Left ventricle myocardium inferior (tissue), 1 donor: Measurements from ENCODE around the gene P4HA1. TPM values are rescaled to one million over a fixed set of nuclear protein-coding genes. Genes with fewer than 3 reads are reported as not detected.

Experiments used
- DNase-seq: peaks from one replicate; pipeline ENCODE4 v3.0.0-alpha.2; 2020
- H3K27ac ChIP-seq: fragments of 200-600 bp; replicated peaks from 2 replicates; pipeline ENCODE4 v1.8.0; 2021
- H3K27me3 ChIP-seq: fragments of 200-600 bp; 2 replicates; pipeline ENCODE4 v1.8.0; 2021; ENCODE audit warnings: low read depth
- H3K36me3 ChIP-seq: fragments of 200-600 bp; 2 replicates; pipeline ENCODE4 v1.8.0; 2021
- H3K4me1 ChIP-seq: fragments of 200-600 bp; 2 replicates; pipeline ENCODE4 v1.8.0; 2021
- H3K4me3 ChIP-seq: fragments of 200-600 bp; 2 replicates; pipeline ENCODE4 v1.8.0; 2021; ENCODE audit warnings: mild to moderate bottlenecking, moderate library complexity
- H3K9me3 ChIP-seq: fragments of 200-600 bp; replicated peaks from 2 replicates; pipeline ENCODE4 v1.8.0; 2021
- intact Hi-C: fragments of 100-400 bp; cut with micrococcal nuclease; formaldehyde crosslinking; loops from one replicate; pipeline ENCODE4 v1.11.0; 2022
- total RNA-seq: library from RNA; stranded (reverse); fragmentation: NEBNext Ultra II Directional; extraction: Animal tissue kit (Norgen Biotek cat#: 25700); gene quantifications from one replicate; pipeline ENCODE4 v1.2.1, GENCODE V29; 2021
- TF ChIP-seq, protein P1 (sequence below): fragments of 200-600 bp; IDR thresholded peaks from 2 replicates; pipeline ENCODE4 v1.8.0; 2021; ENCODE audit warnings: antibody characterized with exemption, mild to moderate bottlenecking, borderline replicate concordance
- donor health status: DM: no; HTN: yes; CAD: no; lungs with severe emphysema.

The P4HA1 gene
- total RNA-seq, 1 donor from 2014 or later: 97.1 TPM

DNA sequence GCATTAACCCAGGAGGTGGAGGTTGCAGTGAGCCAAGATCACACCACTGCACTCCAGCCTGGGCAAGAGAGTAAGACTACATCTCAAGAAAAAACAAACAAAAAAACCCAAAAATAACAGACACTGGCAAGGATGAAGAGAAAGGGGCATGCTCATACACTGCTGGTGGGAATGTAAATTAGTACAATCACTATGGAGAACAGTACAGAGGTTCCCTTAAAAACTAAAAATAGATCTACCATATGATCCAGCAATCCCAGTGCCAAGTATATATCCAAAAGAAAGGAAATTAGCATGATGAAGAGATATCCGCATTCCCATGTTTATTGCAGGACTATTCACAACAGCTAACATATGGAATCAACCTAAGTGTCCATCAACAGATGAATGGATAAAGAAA lies 75.6 kb downstream of the P4HA1 start:
- no peaks in the 10 kb centered on the region for H3K27me3 ChIP-seq

DNA sequence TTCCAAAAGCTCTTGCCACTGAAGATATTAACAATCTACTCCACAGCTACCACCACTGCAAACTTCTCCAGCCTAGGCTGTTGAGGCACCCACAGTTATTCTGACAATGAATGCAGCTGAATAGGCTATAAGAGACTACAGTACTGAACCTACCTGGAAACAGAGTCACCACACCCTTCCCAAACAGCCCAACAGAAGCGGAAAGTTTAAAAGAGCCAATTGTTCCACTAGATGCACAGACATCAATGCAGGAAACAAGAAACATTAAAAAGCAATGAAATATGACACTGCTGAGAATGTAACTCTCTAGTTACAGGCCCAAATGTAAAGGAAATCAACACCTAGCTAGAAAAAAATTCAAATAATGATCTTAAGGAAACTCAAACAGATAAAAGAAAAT lies 77.6 kb downstream of the P4HA1 start:
- Histone ChIP-seq H3K27ac (peak overlapping the region; percentile 59), H3K4me1 (peaks cover 50% of the 10 kb centered on the region), H3K27me3 (no peaks in the 10 kb centered on the region), H3K4me3 (no peak overlapping the region), H3K9me3 (peaks cover 2% of the 10 kb centered on the region), H3K36me3 (peaks cover 71% of the 10 kb centered on the region)
- TF ChIP-seq, protein P1, sequence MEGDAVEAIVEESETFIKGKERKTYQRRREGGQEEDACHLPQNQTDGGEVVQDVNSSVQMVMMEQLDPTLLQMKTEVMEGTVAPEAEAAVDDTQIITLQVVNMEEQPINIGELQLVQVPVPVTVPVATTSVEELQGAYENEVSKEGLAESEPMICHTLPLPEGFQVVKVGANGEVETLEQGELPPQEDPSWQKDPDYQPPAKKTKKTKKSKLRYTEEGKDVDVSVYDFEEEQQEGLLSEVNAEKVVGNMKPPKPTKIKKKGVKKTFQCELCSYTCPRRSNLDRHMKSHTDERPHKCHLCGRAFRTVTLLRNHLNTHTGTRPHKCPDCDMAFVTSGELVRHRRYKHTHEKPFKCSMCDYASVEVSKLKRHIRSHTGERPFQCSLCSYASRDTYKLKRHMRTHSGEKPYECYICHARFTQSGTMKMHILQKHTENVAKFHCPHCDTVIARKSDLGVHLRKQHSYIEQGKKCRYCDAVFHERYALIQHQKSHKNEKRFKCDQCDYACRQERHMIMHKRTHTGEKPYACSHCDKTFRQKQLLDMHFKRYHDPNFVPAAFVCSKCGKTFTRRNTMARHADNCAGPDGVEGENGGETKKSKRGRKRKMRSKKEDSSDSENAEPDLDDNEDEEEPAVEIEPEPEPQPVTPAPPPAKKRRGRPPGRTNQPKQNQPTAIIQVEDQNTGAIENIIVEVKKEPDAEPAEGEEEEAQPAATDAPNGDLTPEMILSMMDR: no peak
- intact Hi-C loops: no loop called here
- no peak for DNase-seq

More for the DNA sequence above, 75.6 kb downstream of the P4HA1 start:
- Histone ChIP-seq H3K4me1 (peaks cover 50% of the 10 kb centered on the region), H3K9me3 (peaks cover 2% of the 10 kb centered on the region), H3K36me3 (peaks cover 54% of the 10 kb centered on the region), H3K4me3 (no peak overlapping the region), H3K27ac (no peak overlapping the region)
- no peak for DNase-seq
- TF ChIP-seq, protein P1: no peak
- intact Hi-C loops: no loop called here

DNA sequence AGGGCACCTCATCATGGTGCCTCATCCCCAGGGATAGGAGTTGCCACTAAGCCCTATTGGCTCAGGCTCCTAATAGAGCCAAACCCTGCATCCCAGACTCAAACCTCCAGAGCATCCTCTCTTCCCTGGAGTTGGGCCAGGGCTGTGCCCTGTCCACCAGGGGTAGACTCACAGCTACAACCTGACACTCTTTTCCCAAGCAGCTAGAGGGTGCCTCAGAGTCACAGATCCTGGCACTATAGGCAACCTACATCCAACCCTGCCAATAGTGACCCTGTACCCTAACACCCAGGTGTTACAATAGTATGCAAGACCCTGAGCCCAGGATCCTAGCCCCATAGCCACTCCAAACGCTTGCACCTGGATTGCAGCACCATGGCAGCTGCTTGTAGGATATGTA lies 78.0 kb downstream of the P4HA1 start:
- Histone ChIP-seq H3K36me3 (peaks cover 72% of the 10 kb centered on the region), H3K4me1 (peaks cover 55% of the 10 kb centered on the region), H3K4me3 (no peak overlapping the region), H3K27me3 (no peaks in the 10 kb centered on the region), H3K9me3 (no peaks in the 10 kb centered on the region), H3K27ac (peak overlapping the region; percentile 59)
- intact Hi-C loops: no loop called here
- DNase-seq: no peak
- TF ChIP-seq, protein P1: no peak

DNA sequence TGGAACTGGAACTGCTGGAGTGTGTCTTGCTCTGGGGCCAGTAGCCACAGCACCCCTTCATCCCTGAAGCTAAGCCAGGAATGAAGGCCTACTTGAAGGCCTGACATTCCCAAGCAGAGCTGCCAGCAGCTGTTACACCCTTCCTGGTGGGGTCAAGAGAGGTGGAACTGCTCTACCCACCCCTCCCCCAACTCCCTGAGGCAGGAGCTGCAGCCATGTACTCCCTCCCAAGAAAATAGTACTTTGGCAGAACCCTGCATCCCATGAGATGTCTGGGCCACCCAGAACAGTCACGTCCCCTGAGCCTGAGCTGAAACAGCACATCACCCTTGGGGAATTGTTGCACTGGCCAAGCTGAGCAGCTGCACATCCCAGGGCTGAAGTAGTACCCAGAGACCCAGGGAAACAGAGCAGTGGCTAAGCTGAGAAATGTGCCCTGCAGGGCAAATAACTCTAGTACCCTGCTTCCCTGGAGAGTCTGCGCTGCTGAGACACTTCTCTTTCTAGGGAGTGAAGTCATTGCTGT lies 78.6 kb downstream of the P4HA1 start:
- DNase-seq: peak; percentile 37
- H3K4me3 ChIP-seq: no peak overlapping the region
- TF ChIP-seq, protein P1: no peak
- H3K27me3 ChIP-seq: no peaks in the 10 kb centered on the region
- H3K36me3 ChIP-seq: peaks cover 72% of the 10 kb centered on the region
- H3K9me3 ChIP-seq: no peaks in the 10 kb centered on the region
- H3K4me1 ChIP-seq: peaks cover 58% of the 10 kb centered on the region
- intact Hi-C loops: no loop called here
- H3K27ac ChIP-seq: peak overlapping the region; percentile 59

DNA sequence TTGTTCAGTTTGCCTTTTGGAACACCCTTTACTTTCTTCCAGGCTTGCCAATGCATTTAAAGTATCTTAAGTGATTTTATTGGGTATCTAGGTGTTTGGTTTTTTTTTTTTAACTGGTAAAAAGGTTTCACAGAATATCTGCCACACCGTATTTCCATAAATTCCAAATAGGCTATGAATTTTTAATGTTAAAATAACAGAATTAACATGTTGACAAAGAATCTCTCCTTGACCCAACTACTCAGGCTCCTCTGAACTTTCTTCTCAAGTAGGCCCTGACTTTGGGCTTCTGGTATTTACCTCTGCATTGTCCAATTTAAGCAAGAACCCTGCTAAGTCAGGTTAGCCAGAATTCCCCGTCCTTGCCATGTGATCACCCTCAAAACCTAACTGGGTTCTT lies 80.9 kb downstream of the P4HA1 start:
- TF ChIP-seq, protein P1: no peak
- Histone ChIP-seq H3K9me3 (no peaks in the 10 kb centered on the region), H3K4me1 (peaks cover 43% of the 10 kb centered on the region), H3K36me3 (peaks cover 70% of the 10 kb centered on the region), H3K4me3 (no peak overlapping the region), H3K27ac (no peak overlapping the region), H3K27me3 (no peaks in the 10 kb centered on the region)
- intact Hi-C loops: no loop called here
- DNase-seq: no peak
